GM13977 (cell line): ENCODE results near the gene P2RY14.

ENCODE experiments used
- DNase-seq: peaks from one replicate; pipeline ENCODE4 v3.0.0; 2012; ENCODE audit warnings: low spot score
- CTCF ChIP-seq: IDR thresholded peaks from 2 replicates; pipeline ENCODE4 v1.5.1; 2012; ENCODE audit warnings: mild to moderate bottlenecking, control low read depth; ENCODE audit not compliant: insufficient read depth; ENCODE audit errors: extremely low read depth, missing control alignments
- in situ Hi-C: fragments of 300-500 bp; cut with MboI; formaldehyde crosslinking; loops from one replicate; pipeline ENCODE4 v1.12.0; 2022; ENCODE audit warnings: low sequenced_read_pairs, low pct_unique_long_range_greater_than_20kb, mixed read lengths, inconsistent platforms; ENCODE audit not compliant: unreplicated experiment

P2RY14 gene

GRCh38 chr3:151282921-151283320 is 4.6 kb upstream of the P2RY14 start:
- in situ Hi-C loops, result no loop called here
- peak; percentile 44 for TF ChIP-seq CTCF
- peak; percentile 51 for DNase-seq

- in situ Hi-C loops, result no loop called here
- no peak for DNase-seq
- TF ChIP-seq CTCF, result no peak
These were observed 3.5 kb upstream of the P2RY14 start for GRCh38 chr3:151281671-151282324.

GRCh38 chr3:151276687-151277042 is 1.7 kb downstream of the P2RY14 start:
- TF ChIP-seq CTCF, result no peak
- in situ Hi-C loops, result loop anchor here (5.0 kb wide), 2 partner anchors 49 to 104 kb away; no protein-coding TSS in a partner anchor
- no peak for DNase-seq

DNA sequence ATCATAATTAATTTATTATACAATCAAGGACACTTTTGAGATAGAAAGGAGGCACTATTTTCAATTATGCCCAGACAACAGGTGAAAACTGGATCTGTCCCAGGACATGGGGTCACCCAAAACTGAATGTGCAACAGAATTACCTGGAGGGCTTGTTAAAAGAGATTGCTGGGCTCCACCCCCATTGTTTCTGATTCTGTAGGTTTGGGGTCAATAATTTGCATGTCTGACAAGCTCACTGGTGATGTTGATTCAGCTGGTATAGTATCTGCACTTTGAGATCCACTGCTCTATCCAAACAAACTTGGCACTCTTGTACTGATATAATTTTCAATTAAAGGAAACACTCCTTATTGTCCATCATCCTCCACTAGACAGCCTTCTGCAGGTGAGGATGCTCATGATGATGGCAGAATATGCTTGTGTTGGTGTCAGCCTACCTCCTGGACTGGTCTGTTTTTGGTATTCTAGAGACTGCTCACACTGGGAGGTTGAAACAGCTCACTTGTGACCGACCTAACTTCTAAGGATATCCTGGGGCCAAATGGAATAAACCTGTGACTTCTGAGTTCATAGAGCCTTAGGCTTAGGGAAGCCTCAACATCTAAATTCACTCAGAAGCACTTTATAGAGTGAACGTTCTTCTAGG is 2.2 kb downstream of the P2RY14 start:
- in situ Hi-C loops, result loop anchor here (5.0 kb wide), 2 partner anchors 49 to 104 kb away; no protein-coding TSS in a partner anchor
- no peak for TF ChIP-seq CTCF
- DNase-seq, result no peak

DNA sequence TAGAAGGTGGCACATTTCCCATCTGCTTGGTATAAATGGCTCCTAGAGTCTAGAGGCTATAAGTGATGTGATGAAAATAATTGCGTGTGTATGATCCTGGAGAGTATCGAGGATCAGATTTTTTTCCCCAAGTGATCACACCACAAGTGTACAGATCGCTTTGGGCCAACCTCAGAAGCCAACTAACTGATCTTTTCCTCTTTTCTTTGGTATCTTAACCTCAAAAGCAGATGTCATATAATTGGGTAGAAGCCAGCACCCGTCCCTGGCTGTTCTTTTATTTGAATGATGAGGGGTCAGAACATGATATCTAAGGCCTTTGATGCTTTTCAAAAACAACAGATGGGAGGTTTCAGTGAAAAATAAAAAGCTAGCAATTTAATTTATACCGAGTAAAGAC is 3.3 kb downstream of the P2RY14 start:
- no peak for TF ChIP-seq CTCF
- in situ Hi-C loops, result loop anchor here (5.0 kb wide), 2 partner anchors 48 to 103 kb away; no protein-coding TSS in a partner anchor
- no peak for DNase-seq

GRCh38 chr3:151269631-151270030 is 8.7 kb downstream of the P2RY14 start:
- no peak for DNase-seq
- no peak for TF ChIP-seq CTCF
- in situ Hi-C loops, result no loop called here
